Motor neuron (in vitro differentiated cells): ENCODE data around the gene CSTPP1. TPM values are rescaled to one million over a fixed set of nuclear protein-coding genes. Genes with fewer than 3 reads are reported as not detected.
A peak's percentile ranks its signal among the peaks of the same experiment; 100 is the strongest.

ENCODE experiments used
- ATAC-seq, 8 experiments: fragments of 200-7000 bp; cut with Tn5 transposase; replicated peaks in 6 of 8; 2 replicates each; pipeline ENCODE4 v1.8.0; 2021; ENCODE audit warnings: mild to moderate bottlenecking in 8 of 8, moderate library complexity in 8 of 8
- H3K27ac ChIP-seq, 2 donors: fragments of 250-450 bp; sonication (Bioruptor Pico); 2 replicates each; pipeline ENCODE4 v1.9.0; 2021; ENCODE audit warnings: antibody characterized with exemption in 2 of 2, mild to moderate bottlenecking in 2 of 2, moderate library complexity in 1 of 2
- H3K4me1 ChIP-seq, 2 donors: fragments of 250-450 bp; sonication (Bioruptor Pico); replicated peaks in 1 of 2; 2 replicates each; pipeline ENCODE4 v1.6.1; 2021; ENCODE audit warnings: antibody characterized with exemption in 2 of 2, mild to moderate bottlenecking in 2 of 2, moderate library complexity in 1 of 2
- H3K4me3 ChIP-seq, 5 donors: fragments of 250-450 bp; sonication (Bioruptor Pico); 2 replicates each; pipeline ENCODE4 v1.9.0; 2021; ENCODE audit warnings: antibody characterized with exemption in 5 of 5, mild to moderate bottlenecking in 5 of 5, moderate library complexity in 4 of 5
- WGBS, 10 experiments: fragments of 450-650 bp; shearing (Covaris generic); methylation state at CpG; one replicate each; pipeline ENCODE4 v1.0.0; 2022; 5-methylcytosine and 5-hydroxymethylcytosine counted together
- in situ Hi-C, 9 experiments: fragments of 400-800 bp; cut with MboI; loops; one replicate each; pipeline ENCODE4 v1.15.0; 2021; ENCODE audit warnings: low sequenced_read_pairs in 9 of 9, low pct_unique_long_range_greater_than_20kb in 2 of 9; ENCODE audit not compliant: unreplicated experiment in 9 of 9
- total RNA-seq, 8 experiments: library from RNA; unstranded; fragments of 300-600 nt; gene quantifications; 2 replicates each; pipeline versions ENCODE4 v1.2.3 to v1.2.4, GENCODE V29; 2022

CSTPP1 gene
- total RNA-seq, 8 experiments from 2014 or later = 13.2 to 65.9 (median 31.3) TPM

GRCh38 chr11:47144541-47144940, 208.0 kb downstream of the CSTPP1 start:
- no peak for ATAC-seq

GRCh38 chr11:47147250-47147649, 210.7 kb downstream of the CSTPP1 start:
- no peaks in the 10 kb centered on the region for H3K4me1 ChIP-seq
- ATAC-seq = peak in 1 of 8 experiments; percentile 14
- no peak overlapping the region for H3K4me3 ChIP-seq
- no peak overlapping the region for H3K27ac ChIP-seq
- 100% methylated on average over 2 of the region's 2 CpGs; no CpG with 5 or more reads in 9 of the 10 experiments for WGBS, 10 experiments
- in situ Hi-C loops = loop anchor here in 1 of 9 experiments (25.0 kb wide), 1 partner anchor 110 kb away; no protein-coding TSS in a partner anchor

More at GRCh38 chr11:47144541-47144940, 208.0 kb downstream of the CSTPP1 start:
- no peak overlapping the region for H3K27ac ChIP-seq
- no peak overlapping the region for H3K4me3 ChIP-seq
- WGBS, 10 experiments = 38 to 100% (median 83%) methylated on average over 1 to 3 of the region's 3 CpGs; no CpG with 5 or more reads in 6 of the 10 experiments
- in situ Hi-C loops = loop anchor here in 1 of 9 experiments (25.0 kb wide), 1 partner anchor 107 kb away; no protein-coding TSS in a partner anchor
- H3K4me1 ChIP-seq = no peaks in the 10 kb centered on the region

GRCh38 chr11:47147681-47148080, 211.1 kb downstream of the CSTPP1 start:
- Histone ChIP-seq H3K4me1 (no peaks in the 10 kb centered on the region), H3K27ac (no peak overlapping the region), H3K4me3 (no peak overlapping the region)
- WGBS, 10 experiments = 40 to 100% (median 100%) methylated on average over 1 to 5 of the region's 7 CpGs; no CpG with 5 or more reads in 2 of the 10 experiments
- ATAC-seq = peak in 3 of 8 experiments; percentile 7 to 70 (median 65)
- in situ Hi-C loops = loop anchor here in 1 of 9 experiments (25.0 kb wide), 1 partner anchor 110 kb away; no protein-coding TSS in a partner anchor

GRCh38 chr11:47148270-47148669, 211.7 kb downstream of the CSTPP1 start:
- Histone ChIP-seq H3K27ac (no peak overlapping the region), H3K4me3 (no peak overlapping the region), H3K4me1 (no peaks in the 10 kb centered on the region)
- ATAC-seq = no peak
- in situ Hi-C loops = loop anchor here in 1 of 9 experiments (25.0 kb wide), 1 partner anchor 111 kb away; no protein-coding TSS in a partner anchor
- WGBS, 10 experiments = 14 to 100% (median 88%) methylated on average over 1 to 3 of the region's 4 CpGs; no CpG with 5 or more reads in 4 of the 10 experiments

- Histone ChIP-seq H3K4me1 (no peaks in the 10 kb centered on the region), H3K4me3 (no peak overlapping the region), H3K27ac (no peak overlapping the region)
- in situ Hi-C loops = loop anchor here in 1 of 9 experiments (25.0 kb wide), 1 partner anchor 112 kb away; no protein-coding TSS in a partner anchor
- 14 to 100% (median 53%) methylated on average over 1 to 6 of the region's 10 CpGs; no CpG with 5 or more reads in 1 of the 10 experiments for WGBS, 10 experiments
- ATAC-seq = peak in 3 of 8 experiments; percentile 38 to 91 (median 68)
Observed at GRCh38 chr11:47148903-47149531, 212.5 kb downstream of the CSTPP1 start.

GRCh38 chr11:47149782-47150181, 213.2 kb downstream of the CSTPP1 start:
- Histone ChIP-seq H3K4me1 (no peaks in the 10 kb centered on the region), H3K4me3 (no peak overlapping the region), H3K27ac (no peak overlapping the region)
- in situ Hi-C loops = loop anchor here (10.0 to 25.0 kb wide), 3 partner anchors 112 to 265 kb away; no protein-coding TSS in a partner anchor
- no peak for ATAC-seq
- 71 to 100% (median 85%) methylated on average over 1 to 2 of the region's 2 CpGs; no CpG with 5 or more reads in 4 of the 10 experiments for WGBS, 10 experiments

- in situ Hi-C loops = loop anchor here (10.0 to 25.0 kb wide), 2 partner anchors 265 to 268 kb away; no protein-coding TSS in a partner anchor
- Histone ChIP-seq H3K4me1 (no peaks in the 10 kb centered on the region), H3K4me3 (no peak overlapping the region), H3K27ac (no peak overlapping the region)
- peak in 2 of 8 experiments; percentile 10 to 16 for ATAC-seq
- 0 to 100% (median 89%) methylated on average over 1 to 12 of the region's 16 CpGs; no CpG with 5 or more reads in 1 of the 10 experiments for WGBS, 10 experiments
Observed at GRCh38 chr11:47152126-47152952, 215.8 kb downstream of the CSTPP1 start.

- H3K4me1 ChIP-seq = no peaks in the 10 kb centered on the region
- ATAC-seq = peak; percentile 58 to 83 (median 74)
- no peak overlapping the region for H3K4me3 ChIP-seq
- 0 to 60% (median 23%) methylated on average over 1 to 6 of the region's 11 CpGs; no CpG with 5 or more reads in 1 of the 10 experiments for WGBS, 10 experiments
- in situ Hi-C loops = loop anchor here (10.0 to 25.0 kb wide), 2 partner anchors 266 to 268 kb away; no protein-coding TSS in a partner anchor
- no peak overlapping the region for H3K27ac ChIP-seq
Observed at GRCh38 chr11:47152953-47153950, 216.7 kb downstream of the CSTPP1 start.

GRCh38 chr11:47154616-47155570, 218.3 kb downstream of the CSTPP1 start:
- in situ Hi-C loops = loop anchor here (10.0 to 25.0 kb wide), 2 partner anchors 268 to 270 kb away; no protein-coding TSS in a partner anchor
- Histone ChIP-seq H3K4me1 (no peaks in the 10 kb centered on the region), H3K4me3 (no peak overlapping the region), H3K27ac (no peak overlapping the region)
- 14 to 91% (median 76%) methylated on average over 2 to 11 of the region's 18 CpGs; no CpG with 5 or more reads in 2 of the 10 experiments for WGBS, 10 experiments
- ATAC-seq = no peak

GRCh38 chr11:47155879-47156278, 219.3 kb downstream of the CSTPP1 start:
- in situ Hi-C loops = loop anchor here (10.0 to 25.0 kb wide), 2 partner anchors 269 to 271 kb away; no protein-coding TSS in a partner anchor
- Histone ChIP-seq H3K27ac (no peak overlapping the region), H3K4me1 (no peaks in the 10 kb centered on the region), H3K4me3 (no peak overlapping the region)
- WGBS, 10 experiments = 75 to 100% (median 100%) methylated on average over 2 to 4 of the region's 4 CpGs; no CpG with 5 or more reads in 6 of the 10 experiments
- no peak for ATAC-seq

- in situ Hi-C loops = loop anchor here (10.0 to 25.0 kb wide), 2 partner anchors 269 to 272 kb away; no protein-coding TSS in a partner anchor
- 20 to 100% (median 96%) methylated on average over 1 to 4 of the region's 6 CpGs; no CpG with 5 or more reads in 3 of the 10 experiments for WGBS, 10 experiments
- no peak for ATAC-seq
- Histone ChIP-seq H3K4me3 (no peak overlapping the region), H3K27ac (no peak overlapping the region), H3K4me1 (no peaks in the 10 kb centered on the region)
Observed at GRCh38 chr11:47156333-47156732, 219.8 kb downstream of the CSTPP1 start.
